MG63 (cell line): ENCODE measurements around the gene IFNA1. TPM values are rescaled to one million over a fixed set of nuclear protein-coding genes. Genes with fewer than 3 reads are reported as not detected.

Experiments used
- DNase-seq: peaks from one replicate; pipeline ENCODE4 v3.0.0-alpha.2; 2020
- H3K27me3 ChIP-seq: fragments of 250-450 bp; sonication (Bioruptor Pico); 2 replicates; pipeline ENCODE4 v1.5.1; 2020; ENCODE audit warnings: mild to moderate bottlenecking, moderate library complexity
- H3K36me3 ChIP-seq: fragments of 250-450 bp; sonication (Bioruptor Pico); 2 replicates; pipeline ENCODE4 v1.5.1; 2020; ENCODE audit warnings: mild to moderate bottlenecking, moderate library complexity
- H3K4me3 ChIP-seq: fragments of 250-450 bp; sonication (Bioruptor Pico); 2 replicates; pipeline ENCODE4 v1.5.1; 2020; ENCODE audit warnings: mild to moderate bottlenecking, moderate library complexity
- H3K9me3 ChIP-seq: fragments of 250-450 bp; sonication (Bioruptor Pico); 2 replicates; pipeline ENCODE4 v1.5.1; 2020; ENCODE audit warnings: mild to moderate bottlenecking, moderate library complexity
- total RNA-seq: library from RNA; depleted of rRNA; stranded (reverse); fragments of >200 nt; shearing (Covaris generic); gene quantifications from 2 replicates; pipeline ENCODE4 v1.2.3, GENCODE V29; 2014; ENCODE audit warnings: low replicate concordance; rRNA removed

The IFNA1 gene
- total RNA-seq, 1 experiment from 2014 or later, result not detected

GRCh38 chr9:21481470-21482056, 41.3 kb downstream of the IFNA1 start:
- Histone ChIP-seq H3K4me3 (no peak overlapping the region), H3K9me3 (peaks cover 13% of the 10 kb centered on the region), H3K36me3 (peaks cover 79% of the 10 kb centered on the region), H3K27me3 (no peaks in the 10 kb centered on the region)
- DNase-seq, result no peak

DNA sequence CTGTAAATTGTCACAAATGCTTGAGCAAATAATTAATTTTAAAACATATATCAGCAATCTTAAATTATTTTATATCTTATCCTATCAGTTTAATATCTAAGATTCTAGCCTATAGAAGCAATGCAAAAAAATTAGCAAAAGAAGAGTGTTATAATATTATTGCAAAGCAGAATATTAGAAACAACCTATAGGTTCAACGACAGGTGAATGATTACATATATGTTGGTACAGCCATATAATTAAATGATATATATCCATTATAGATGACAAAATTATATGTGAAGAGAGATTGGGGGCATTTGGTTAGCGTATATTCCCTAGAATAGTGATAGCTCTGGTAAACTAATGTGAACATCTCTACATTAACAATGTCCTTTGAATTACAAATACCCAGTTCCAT, 42.0 kb downstream of the IFNA1 start, which contains the start of gene IFNE:
Gene IFNE (minus strand): TSS at position 101 of the 400 bp plus-strand sequence. CDS start 619 bp downstream, outside the sequence.
- Histone ChIP-seq H3K4me3 (no peak within 1 kb of the TSS), H3K36me3 (peaks cover 78% of the 10 kb centered on the region), H3K9me3 (peaks cover 13% of the 10 kb centered on the region), H3K27me3 (no peaks in the 10 kb centered on the region)
- no peak for DNase-seq

Other genes starting within 250 kb of the IFNA1 start
- gene IFNA7, start 238.2 kb upstream of the IFNA1 start, total RNA-seq, result not detected in 2 replicates
- not detected in 2 replicates for gene IFNA10, start 233.3 kb upstream of the IFNA1 start, total RNA-seq
- gene IFNA16, start 223.1 kb upstream of the IFNA1 start, total RNA-seq, result not detected in 2 replicates
- gene IFNA17, start 212.2 kb upstream of the IFNA1 start, total RNA-seq, result not detected in 2 replicates
- not detected in 2 replicates for gene IFNA14, start 200.4 kb upstream of the IFNA1 start, total RNA-seq
- not detected in 2 replicates for gene IFNA5, start 135.1 kb upstream of the IFNA1 start, total RNA-seq
- 46.6 and 58.6 TPM in 2 replicates for gene KLHL9, start 105.0 kb upstream of the IFNA1 start, total RNA-seq
- gene IFNA6, start 89.6 kb upstream of the IFNA1 start, total RNA-seq, result not detected in 2 replicates
- gene IFNA13, start 72.4 kb upstream of the IFNA1 start, total RNA-seq, result not detected in 2 replicates
- not detected in 2 replicates for gene IFNA2, start 55.0 kb upstream of the IFNA1 start, total RNA-seq
- not detected in 2 replicates for gene IFNA8, start 31.3 kb upstream of the IFNA1 start, total RNA-seq
- 0.92 TPM in 1 of 2 replicates, not detected in the other for gene IFNE, start 41.9 kb downstream of the IFNA1 start, total RNA-seq